Adrenal gland (tissue), 5 donors: Measurements from ENCODE around the gene TNFRSF6B.

Source experiments
- CTCF ChIP-seq, 6 experiments: fragments of 450-650 bp in 4 of 6; fragments of 200-600 bp in 2 of 6; sonication (generic) in 1 of 6; IDR thresholded peaks; 1 replicate in 5 of 6; 2 replicates in 1 of 6; pipeline versions ENCODE4 v1.5.1 to v1.8.0; 2016 to 2021; ENCODE audit warnings: antibody characterized with exemption in 6 of 6, mild to moderate bottlenecking in 2 of 6, moderate library complexity in 1 of 6
- POLR2A ChIP-seq, 2 donors: fragments of 450-650 bp; IDR thresholded peaks; one replicate each; pipeline ENCODE4 v1.6.1; 2017; ENCODE audit warnings: antibody characterized with exemption in 2 of 2, mild to moderate bottlenecking in 2 of 2, moderate library complexity in 1 of 2
- donor health status: DM: no; HTN: no; CAD: no.

GRCh38 chr20:63712191-63712590, 15.7 kb downstream of the TNFRSF6B start:
- TF ChIP-seq CTCF (IDR thresholded peaks at IDR 0.05) (no peak), POLR2A (IDR thresholded peaks at IDR 0.05) (no peak)
